ENCODE data around the gene DAAM1. TPM values are rescaled to one million over a fixed set of nuclear protein-coding genes. Genes with fewer than 3 reads are reported as not detected.

Gene DAAM1
- total RNA-seq, 1 experiment from 2014 or later: 13.3 TPM

DNA sequence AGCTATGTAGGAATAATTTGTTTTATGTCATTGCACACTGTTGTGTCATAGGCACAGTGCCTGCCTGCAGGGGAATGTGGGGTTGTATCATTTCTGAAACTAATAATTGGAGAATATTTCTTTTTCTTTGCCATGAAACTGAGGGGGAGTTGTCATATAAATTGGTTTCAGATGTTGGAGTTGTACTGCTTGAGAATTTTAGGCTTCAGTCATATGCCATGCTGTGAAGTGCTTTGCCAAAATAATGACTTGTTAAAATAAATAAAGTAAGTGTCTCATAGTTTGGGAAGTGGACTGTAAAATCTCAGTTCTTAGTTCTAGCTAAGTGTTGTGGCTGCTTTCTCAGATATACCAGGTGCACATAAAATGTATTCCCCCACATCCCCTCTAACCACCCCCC lies 116.8 kb downstream of the DAAM1 start:
- Histone ChIP-seq H3K36me3 (ENCODE audit: control insufficient read depth, insufficient read depth, low read length) (no peaks in the 10 kb centered on the region), H3K4me3 (ENCODE audit: low read depth in 2 of 2, low read length in 2 of 2) (no peak overlapping the region), H3K4me1 (ENCODE audit: control insufficient read depth, insufficient read depth, low read length) (no peaks in the 10 kb centered on the region), H3K9me3 (ENCODE audit: control insufficient read depth, insufficient read depth, low read depth, low read length) (no peaks in the 10 kb centered on the region), H3K27me3 (ENCODE audit: control insufficient read depth, insufficient read depth, low read length) (no peaks in the 10 kb centered on the region), H3K27ac (ENCODE audit: low read length) (no peak overlapping the region)
- ChIA-PET CTCF (no interaction called here), POLR2A (no interaction called here)
- in situ Hi-C loops (cut with HindIII; ENCODE audit: low pct_unique_long_range_greater_than_20kb, low sequenced_read_pairs): no loop called here
- no peak for ATAC-seq
- BruUV-seq (replicated peaks): no TSS peak
- intact Hi-C loops (cut with micrococcal nuclease; ENCODE audit: unreplicated experiment): no loop called here
- no peak for TF ChIP-seq TCF7L2 (IDR thresholded peaks at IDR 0.05; ENCODE audit: low read depth, low read length)
- no peak for TF ChIP-seq POLR2AphosphoS5 (IDR thresholded peaks at IDR 0.05; ENCODE audit: low read depth, low read length)
- TF ChIP-seq SIN3A (IDR thresholded peaks at IDR 0.05; ENCODE audit: borderline replicate concordance, insufficient read depth, low read depth, low read length): no peak
- TF ChIP-seq, protein P1, sequence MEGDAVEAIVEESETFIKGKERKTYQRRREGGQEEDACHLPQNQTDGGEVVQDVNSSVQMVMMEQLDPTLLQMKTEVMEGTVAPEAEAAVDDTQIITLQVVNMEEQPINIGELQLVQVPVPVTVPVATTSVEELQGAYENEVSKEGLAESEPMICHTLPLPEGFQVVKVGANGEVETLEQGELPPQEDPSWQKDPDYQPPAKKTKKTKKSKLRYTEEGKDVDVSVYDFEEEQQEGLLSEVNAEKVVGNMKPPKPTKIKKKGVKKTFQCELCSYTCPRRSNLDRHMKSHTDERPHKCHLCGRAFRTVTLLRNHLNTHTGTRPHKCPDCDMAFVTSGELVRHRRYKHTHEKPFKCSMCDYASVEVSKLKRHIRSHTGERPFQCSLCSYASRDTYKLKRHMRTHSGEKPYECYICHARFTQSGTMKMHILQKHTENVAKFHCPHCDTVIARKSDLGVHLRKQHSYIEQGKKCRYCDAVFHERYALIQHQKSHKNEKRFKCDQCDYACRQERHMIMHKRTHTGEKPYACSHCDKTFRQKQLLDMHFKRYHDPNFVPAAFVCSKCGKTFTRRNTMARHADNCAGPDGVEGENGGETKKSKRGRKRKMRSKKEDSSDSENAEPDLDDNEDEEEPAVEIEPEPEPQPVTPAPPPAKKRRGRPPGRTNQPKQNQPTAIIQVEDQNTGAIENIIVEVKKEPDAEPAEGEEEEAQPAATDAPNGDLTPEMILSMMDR (IDR thresholded peaks at IDR 0.05): no peak
- TF ChIP-seq, protein P2, sequence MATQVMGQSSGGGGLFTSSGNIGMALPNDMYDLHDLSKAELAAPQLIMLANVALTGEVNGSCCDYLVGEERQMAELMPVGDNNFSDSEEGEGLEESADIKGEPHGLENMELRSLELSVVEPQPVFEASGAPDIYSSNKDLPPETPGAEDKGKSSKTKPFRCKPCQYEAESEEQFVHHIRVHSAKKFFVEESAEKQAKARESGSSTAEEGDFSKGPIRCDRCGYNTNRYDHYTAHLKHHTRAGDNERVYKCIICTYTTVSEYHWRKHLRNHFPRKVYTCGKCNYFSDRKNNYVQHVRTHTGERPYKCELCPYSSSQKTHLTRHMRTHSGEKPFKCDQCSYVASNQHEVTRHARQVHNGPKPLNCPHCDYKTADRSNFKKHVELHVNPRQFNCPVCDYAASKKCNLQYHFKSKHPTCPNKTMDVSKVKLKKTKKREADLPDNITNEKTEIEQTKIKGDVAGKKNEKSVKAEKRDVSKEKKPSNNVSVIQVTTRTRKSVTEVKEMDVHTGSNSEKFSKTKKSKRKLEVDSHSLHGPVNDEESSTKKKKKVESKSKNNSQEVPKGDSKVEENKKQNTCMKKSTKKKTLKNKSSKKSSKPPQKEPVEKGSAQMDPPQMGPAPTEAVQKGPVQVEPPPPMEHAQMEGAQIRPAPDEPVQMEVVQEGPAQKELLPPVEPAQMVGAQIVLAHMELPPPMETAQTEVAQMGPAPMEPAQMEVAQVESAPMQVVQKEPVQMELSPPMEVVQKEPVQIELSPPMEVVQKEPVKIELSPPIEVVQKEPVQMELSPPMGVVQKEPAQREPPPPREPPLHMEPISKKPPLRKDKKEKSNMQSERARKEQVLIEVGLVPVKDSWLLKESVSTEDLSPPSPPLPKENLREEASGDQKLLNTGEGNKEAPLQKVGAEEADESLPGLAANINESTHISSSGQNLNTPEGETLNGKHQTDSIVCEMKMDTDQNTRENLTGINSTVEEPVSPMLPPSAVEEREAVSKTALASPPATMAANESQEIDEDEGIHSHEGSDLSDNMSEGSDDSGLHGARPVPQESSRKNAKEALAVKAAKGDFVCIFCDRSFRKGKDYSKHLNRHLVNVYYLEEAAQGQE (IDR thresholded peaks at IDR 0.05; ENCODE audit: insufficient read depth in 1 of 2, low read depth in 2 of 2, low read length in 1 of 2): no peak
- DNase-seq (ENCODE audit: low read depth, low spot score): no peak

DNA sequence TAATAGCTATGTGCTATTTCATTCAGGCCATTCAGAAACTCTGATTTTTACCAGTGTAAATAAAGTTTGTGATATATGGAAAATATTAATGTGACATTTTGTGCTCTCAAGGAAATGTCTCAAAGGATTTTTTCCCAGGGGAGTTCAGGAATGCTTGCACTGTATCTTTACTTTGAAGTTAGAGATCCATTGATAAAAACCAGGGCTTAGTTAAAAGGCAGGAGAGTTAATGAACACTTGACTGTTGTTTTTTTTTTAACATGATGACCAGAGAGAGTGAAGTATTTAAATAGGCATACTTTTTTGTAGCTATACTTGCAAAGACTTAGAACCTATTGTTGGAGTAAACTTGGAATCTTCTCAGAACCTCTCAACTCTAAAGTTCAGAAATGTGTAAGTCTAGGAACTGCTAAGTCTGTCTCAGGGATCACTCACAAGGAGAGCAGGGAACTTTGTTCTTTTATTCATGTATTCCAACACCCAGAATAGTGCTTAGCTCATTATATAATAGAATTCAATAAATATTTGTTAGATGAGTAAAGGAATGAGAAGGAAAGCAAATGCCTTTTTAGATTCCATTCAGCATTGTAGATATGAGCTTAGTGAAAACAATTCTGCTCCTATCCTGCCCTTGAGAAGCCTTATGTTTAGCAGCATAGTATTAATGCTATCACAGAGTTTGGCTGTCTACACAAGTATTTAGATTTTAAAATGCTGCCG lies 117.5 kb downstream of the DAAM1 start:
- in situ Hi-C loops (cut with HindIII; ENCODE audit: low pct_unique_long_range_greater_than_20kb, low sequenced_read_pairs): no loop called here
- CTCF ChIA-PET: no interaction called here
- intact Hi-C loops (cut with micrococcal nuclease; ENCODE audit: unreplicated experiment): no loop called here
- TF ChIP-seq POLR2AphosphoS5 (IDR thresholded peaks at IDR 0.05; ENCODE audit: low read depth, low read length) (no peak), SIN3A (IDR thresholded peaks at IDR 0.05; ENCODE audit: borderline replicate concordance, insufficient read depth, low read depth, low read length) (no peak), TCF7L2 (IDR thresholded peaks at IDR 0.05; ENCODE audit: low read depth, low read length) (no peak)
- TF ChIP-seq, protein P2 (IDR thresholded peaks at IDR 0.05; ENCODE audit: insufficient read depth in 1 of 2, low read depth in 2 of 2, low read length in 1 of 2): no peak
- TF ChIP-seq, protein P1 (IDR thresholded peaks at IDR 0.05): no peak
- POLR2A ChIA-PET: no interaction called here
- BruUV-seq (replicated peaks): no TSS peak
- no peaks in the 10 kb centered on the region for H3K4me1 ChIP-seq (ENCODE audit: control insufficient read depth, insufficient read depth, low read length)
- H3K9me3 ChIP-seq (ENCODE audit: control insufficient read depth, insufficient read depth, low read depth, low read length): no peaks in the 10 kb centered on the region
- H3K27me3 ChIP-seq (ENCODE audit: control insufficient read depth, insufficient read depth, low read length): no peaks in the 10 kb centered on the region
- no peaks in the 10 kb centered on the region for H3K36me3 ChIP-seq (ENCODE audit: control insufficient read depth, insufficient read depth, low read length)
- no peak overlapping the region for H3K27ac ChIP-seq (ENCODE audit: low read length)
- H3K4me3 ChIP-seq (ENCODE audit: low read depth in 2 of 2, low read length in 2 of 2): no peak overlapping the region
- DNase-seq (ENCODE audit: low read depth, low spot score): no peak
- ATAC-seq: no peak

Measured in Panc1 (cell line).